Activated T-helper 9 cell treated with anti-CD3 and anti-CD28 coated beads, Interleukin-2, amount 50 U/mL, for 16 hours (primary cell): ENCODE measurements around the gene OR7G3.

Experiments
- DNase-seq: peaks from one replicate; pipeline ENCODE4 v3.0.0-alpha.2; 2020; ENCODE audit warnings: low read depth

OR7G3 gene

DNA sequence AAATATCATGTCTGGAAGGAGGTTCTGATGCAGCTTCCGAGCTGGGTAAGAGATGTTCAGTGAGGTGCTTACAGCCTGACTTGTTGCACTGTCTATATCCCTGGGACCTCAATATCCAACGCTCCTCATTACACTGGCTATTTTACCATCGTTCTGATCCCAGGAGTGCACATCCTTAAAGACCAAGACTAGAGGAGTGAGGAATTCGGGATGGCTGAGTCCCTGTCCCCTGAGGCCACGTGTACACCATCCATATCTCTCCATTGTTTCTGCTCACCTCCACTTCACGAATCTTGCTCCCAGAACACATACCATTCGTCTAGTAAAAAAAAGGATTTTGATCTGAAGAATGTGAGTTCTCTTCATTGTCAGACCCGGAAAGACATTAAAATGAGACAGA is 19.4 kb downstream of the OR7G3 start, which contains the start of gene OR7G2:
Gene OR7G2 (minus strand): TSS at position 101 of the 400 bp plus-strand sequence. CDS start 4,232 bp downstream, outside the sequence.
- DNase-seq, result no peak

DNA sequence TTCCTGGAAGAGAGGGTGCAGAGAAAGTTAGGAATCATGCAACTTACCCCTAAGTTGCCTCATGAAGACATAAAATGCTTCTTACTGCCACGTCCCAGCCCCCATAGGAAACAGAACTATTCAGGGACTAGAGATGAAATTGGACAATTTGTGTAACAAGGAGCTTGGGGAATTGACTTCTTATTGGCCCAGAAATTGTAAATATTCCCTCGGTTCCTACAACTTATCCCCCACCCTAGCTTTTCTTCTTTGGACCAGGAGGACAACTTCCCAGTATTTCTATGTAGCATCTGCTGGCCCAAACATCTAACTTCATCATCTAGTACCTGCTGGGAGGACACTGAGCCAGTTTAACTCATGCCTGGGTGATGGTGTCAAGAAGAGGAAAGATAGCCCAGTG is 40.0 kb downstream of the OR7G3 start, which contains the start of gene OR1M1:
Gene OR1M1 (plus strand): TSS at position 301 of the 400 bp plus-strand sequence. CDS start 6,184 bp downstream, outside the sequence.
- DNase-seq, result no peak

DNA sequence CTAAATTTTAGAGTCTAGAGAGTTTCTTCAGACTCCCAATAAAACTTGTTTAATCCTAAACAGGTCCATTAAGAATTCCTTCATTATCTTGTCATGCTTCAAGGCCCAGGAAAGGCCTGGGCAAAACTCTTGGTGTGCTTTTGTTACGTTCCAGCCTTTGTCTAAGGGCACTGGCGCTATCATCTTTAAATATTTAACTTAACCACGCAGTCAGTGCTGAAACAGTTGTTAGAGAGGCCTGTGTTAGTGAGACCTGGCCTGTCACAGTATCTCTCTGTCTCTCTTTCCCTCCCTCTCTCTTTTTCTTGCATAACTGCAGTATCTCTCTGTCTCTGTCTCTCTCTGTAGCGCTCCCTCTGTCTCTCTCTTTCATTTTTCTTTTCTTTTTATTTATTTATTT is 48.1 kb downstream of the OR7G3 start:
- no peak for DNase-seq

- no peak for DNase-seq
Measured at GRCh38 chr19:9076901-9077300, 49.8 kb downstream of the OR7G3 start.
